Femur (tissue), 1 donor: ENCODE results near the gene PPP2R2C.

Source experiments
- DNase-seq: peaks from one replicate; pipeline ENCODE4 v3.0.0-alpha.2; 2017

PPP2R2C gene

DNA sequence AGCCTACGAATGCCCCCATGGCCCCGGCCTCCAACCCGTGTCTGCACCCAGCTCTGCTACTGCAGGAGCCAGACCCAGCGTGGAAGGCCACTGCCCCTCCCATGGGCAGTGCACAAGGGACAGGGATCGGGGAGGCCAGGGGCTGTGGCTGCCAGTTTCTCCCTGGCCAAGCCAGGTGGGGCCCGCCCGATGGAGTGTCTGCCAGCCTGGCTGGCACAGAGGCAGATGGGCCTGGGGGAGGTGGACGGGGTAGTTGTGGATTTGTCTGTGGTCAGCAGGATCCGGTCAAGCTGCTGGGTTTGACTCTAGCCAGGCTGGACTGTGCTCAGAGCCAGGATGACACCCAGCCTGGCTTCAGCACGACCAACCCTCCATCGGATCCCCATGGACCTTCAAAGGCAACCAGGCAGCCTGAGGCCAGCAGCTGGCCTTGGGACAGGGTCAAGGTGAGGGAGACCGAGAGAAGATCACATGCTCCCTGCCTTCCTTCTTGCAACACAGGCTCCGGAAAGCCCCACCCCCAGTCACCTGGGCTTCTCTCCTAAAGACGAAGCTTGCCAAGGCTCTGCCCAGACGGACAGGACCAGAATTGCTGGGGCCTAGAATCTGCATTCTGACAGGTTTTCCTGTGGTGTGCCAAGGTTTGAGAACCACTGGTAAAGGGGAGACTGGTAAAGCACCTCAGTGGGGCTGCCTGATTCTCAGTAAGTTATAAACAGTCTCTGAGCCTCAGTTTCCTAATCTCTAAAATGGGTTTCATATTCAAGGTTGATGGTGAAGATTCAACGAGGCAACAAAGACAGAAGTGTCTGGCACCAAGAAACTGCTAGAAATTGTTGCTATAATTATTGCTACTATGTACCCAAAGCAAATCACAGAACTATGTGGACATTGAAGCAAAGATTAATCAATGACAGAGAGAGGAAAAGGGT lies 78.6 kb downstream of the PPP2R2C start:
- no peak for DNase-seq

DNA sequence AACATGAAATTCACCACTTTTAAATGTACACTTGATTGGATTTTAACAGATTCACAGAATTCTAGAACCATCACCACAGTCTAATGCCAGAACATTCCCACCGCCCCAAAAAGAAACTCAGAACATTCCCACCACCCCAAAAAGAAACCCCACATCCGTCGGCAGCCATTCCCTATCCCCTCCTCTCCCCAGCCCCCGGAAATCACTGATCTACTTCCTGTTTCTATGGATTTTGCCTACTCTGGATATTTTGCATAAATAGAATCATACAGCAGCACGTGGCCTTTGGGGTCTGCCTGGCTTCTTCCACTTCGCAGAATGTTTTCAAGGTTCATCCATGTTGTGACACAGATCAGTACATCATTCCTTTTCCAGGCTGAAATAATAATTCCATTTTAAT lies 79.3 kb downstream of the PPP2R2C start:
- DNase-seq = no peak

DNA sequence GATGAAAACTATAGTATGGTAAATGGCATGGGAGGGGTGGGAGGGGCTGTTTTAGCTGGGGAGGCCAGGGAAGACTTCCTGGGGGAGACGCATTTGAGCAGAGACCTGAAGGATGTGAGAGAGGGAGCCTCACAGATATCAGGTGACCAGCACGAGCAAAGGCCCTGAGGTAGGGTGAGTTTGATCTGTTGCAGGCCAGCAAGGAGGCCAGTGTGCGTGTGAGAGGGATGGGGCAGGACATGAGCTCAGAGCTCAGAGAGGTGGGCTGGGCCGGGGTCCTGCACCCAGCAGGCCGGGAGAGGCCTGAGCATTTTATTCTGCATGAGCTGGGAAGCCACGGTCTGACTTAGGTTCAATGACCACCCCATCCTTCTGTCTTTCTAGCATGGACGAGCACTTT lies 80.0 kb downstream of the PPP2R2C start:
- DNase-seq = no peak

DNA sequence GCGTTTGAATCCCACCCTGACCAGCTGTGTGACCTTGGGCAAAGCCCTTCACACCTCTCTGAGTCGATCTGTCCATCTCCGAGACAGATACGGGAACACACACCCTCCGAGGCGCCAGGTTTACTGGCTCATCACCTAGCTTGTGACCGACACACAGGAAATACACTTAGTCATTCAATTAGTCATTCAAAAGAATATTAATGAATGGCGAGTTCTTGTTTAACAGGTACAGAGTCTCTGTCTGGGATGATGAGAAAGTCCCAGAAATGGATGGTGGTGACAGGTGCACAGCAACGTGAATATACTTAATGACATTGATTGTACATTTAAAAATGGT lies 80.6 kb downstream of the PPP2R2C start:
- no peak for DNase-seq

DNA sequence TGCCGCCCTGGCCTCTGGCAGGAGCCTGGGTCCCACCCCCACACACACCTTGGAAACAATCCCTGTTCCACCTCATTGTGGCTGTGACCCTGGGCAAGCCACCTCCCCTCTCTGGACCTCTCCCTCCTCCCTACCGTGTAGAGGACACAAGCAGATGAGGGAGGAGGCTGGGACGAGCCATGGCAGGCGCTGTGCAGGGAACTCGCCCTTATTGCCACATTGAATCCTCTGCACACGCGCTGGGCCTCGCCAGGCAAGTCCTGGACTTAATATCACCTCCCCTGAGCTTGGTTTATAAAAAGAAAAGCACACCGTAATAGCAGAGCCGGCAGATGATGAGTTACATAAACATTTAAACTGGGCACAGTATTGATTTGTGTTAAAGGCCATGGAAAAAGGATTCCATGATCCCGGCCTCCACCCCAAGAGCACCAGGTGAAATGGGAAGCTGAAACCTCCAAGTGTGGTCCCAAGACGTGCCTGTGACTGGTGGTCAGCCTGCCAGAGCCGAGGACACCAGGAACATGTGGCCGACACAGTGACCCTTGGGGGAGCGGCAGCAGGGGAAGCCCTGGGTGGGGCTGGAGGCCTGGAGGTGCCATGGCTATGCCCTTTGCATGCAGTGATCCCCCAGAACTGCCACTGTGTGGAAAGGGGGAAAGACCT lies 81.1 kb downstream of the PPP2R2C start:
- DNase-seq = no peak

DNA sequence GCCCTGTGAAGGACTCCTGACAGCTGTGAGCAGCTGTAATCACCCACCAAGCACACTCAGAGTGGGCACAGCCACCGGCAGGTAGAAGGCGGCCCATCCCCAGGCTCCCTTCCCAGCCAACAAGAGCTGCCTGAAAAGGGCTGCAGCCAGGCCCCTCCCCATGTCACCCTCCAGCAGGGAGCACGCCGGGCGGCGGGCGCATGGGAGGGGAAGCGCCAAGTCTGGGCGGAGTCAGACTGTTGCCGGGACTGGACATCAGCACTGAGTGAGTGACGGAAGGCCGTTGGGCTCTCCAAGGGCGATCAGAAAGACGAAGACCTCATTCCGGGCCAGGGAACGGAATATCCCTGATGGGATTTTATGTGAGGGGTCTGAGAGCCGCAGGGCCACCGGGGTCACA lies 82.1 kb downstream of the PPP2R2C start:
- DNase-seq = no peak

DNA sequence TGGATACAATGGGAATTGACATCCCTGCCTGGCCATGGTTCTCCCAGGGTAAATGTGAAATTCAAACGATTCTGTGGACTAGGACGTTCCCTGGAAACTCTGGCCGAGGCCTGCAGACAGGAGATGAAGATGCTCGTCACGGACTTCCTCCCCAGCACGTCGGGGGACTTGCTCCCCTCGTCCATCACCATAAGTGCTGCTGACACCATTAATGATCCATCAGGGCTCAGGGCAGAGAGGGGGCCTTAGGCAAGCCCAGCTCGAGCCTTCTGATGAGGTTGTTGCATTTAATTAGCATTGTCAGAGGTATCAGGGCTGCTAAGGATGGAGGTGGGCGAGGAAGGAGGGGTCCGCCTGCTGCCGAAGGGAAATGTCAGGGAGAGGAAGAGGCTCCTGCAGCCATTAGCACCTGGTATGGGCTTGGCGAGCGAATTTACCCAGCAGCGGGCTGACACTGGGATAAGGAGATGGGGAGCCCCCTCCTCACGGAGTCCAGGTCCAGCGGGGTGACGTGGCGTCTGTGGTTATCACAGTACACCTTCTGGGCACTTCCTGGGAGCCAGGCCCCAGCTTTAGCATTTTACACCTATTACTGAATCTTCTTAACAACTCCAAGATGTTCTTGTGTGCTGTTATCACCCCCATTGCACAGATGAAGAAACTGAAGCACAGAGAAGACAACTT lies 83.1 kb downstream of the PPP2R2C start:
- DNase-seq = no peak

DNA sequence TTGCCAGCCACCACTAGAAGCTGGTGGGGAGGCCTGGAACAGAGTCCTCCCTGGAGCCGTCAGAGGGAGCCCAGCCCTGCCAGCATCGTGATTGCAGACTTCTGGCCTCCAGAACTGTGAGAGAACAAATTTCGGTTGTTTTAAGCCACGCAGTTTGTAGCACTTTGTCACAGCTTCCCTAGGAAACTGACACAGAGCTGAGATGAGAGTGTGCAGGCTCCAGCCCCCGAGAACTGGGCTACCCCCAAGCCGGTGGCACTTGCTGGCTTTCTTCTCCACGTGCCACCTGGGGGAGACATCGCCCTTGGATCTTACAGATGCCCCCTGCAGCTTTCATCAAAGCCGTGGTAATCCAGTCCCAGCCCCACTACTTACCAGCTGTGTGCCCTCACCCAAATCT lies 83.7 kb downstream of the PPP2R2C start:
- no peak for DNase-seq

DNA sequence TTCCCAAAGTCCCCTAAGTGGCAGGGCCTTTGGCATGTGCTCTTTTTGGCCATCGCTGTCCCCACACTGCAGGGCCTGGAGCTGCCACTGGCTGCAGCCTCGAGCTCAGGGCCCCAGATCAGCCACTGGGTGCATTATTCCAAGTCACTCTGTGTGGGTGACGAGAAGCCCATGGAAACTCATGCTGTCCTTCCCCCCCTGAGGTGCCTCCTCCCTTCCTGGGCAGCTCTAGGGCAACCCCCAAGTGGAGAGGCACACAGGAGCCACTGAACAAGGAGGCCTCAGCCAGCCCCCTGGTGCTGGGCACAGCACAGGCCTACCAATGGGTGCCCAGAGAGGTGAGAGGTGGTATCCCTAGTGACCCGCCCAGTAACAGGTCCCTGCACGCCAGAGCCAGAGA lies 84.5 kb downstream of the PPP2R2C start:
- no peak for DNase-seq

DNA sequence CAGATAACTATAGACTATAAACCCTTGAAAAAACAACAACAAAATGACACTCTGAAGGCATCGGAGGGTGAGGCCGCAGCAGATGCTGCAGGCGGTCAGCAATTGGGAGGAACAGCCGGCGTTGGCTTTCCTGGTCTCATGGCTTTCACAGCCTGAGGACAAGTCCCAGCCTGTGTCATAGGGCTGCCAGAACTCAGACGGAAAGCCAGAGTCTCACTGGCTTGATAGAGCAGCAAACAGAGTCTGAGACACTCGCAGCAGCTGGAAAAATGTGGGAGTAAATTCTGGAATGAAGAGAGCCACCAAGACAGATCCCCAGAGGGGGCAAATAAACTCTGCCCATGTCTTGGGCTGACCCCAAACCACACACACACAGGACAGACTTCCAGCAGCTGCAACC lies 86.3 kb downstream of the PPP2R2C start:
- DNase-seq = no peak

DNA sequence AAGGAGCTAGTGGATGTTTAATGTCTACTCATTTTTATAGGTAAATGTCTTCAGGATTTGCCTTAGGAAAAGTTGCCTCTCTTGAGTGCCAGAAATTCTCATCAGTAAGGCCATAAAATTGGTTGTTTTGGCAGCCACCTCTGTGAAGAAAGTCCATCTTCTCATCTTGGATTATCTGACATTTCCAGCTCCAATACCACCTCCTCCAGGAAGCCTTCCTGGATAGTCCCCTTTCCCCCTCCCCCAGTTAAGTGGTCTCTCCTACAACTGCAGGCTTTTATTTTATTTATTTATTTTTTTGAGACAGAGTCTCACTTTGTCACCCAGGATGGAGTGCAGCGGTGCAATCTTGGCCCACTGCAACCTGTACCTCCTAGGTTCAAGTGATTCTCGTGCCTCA lies 87.1 kb downstream of the PPP2R2C start:
- DNase-seq = no peak

DNA sequence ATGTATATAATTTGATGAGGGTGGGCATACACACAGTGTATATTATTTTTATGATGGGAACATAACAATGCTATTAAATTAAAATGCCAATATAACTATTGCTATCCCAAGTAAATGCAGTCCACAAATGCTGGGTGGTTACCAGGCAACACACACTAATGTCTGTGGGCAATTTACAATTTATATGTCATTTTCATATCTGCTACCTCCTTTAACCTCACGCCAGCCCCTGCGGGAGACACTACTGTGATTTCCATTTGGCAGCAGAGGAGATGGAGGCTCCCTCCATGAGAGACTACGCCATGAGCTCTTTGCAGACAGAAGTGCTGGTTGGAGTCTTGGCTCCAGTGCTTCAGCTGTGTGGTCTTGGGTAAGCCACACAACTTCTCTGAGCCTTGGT lies 87.9 kb downstream of the PPP2R2C start:
- no peak for DNase-seq

DNA sequence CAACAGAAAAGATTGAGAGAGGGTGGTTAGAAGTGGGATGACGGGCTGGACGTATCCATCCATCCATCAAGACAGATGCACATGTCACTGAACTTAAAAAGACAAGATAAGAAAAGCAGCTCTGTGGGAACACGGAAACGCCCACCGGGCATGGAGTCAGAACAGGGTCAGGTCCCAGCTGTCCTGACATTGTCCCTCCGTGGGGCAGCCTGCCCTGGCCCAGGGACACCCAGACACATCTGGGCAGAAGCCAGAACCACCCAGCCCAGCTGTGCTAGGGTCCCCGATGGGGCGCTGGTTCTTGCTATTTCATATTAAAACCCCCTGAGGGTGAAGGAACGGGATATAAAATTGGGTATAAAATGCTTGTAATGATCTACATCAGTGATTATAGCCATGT lies 88.5 kb downstream of the PPP2R2C start:
- DNase-seq = no peak

DNA sequence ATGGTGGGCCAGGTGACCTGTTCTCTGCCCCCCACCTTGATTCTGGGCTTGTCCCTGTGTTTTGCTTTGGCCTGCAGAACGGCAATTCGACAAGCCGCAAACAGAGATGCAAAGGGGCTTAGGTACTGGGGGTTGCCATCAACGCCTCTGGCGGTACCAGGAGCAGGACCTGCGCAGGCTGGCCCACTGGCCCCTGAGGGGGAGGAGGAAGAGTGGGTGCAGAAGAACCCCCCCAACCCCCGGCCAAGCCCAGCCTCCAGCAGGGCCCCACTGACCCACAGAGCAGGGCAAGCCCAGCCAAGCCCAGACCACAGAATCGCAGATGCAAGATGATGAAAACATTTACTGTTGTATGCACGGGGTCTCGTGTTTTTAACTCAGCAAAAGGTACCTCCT lies 89.4 kb downstream of the PPP2R2C start:
- no peak for DNase-seq

DNA sequence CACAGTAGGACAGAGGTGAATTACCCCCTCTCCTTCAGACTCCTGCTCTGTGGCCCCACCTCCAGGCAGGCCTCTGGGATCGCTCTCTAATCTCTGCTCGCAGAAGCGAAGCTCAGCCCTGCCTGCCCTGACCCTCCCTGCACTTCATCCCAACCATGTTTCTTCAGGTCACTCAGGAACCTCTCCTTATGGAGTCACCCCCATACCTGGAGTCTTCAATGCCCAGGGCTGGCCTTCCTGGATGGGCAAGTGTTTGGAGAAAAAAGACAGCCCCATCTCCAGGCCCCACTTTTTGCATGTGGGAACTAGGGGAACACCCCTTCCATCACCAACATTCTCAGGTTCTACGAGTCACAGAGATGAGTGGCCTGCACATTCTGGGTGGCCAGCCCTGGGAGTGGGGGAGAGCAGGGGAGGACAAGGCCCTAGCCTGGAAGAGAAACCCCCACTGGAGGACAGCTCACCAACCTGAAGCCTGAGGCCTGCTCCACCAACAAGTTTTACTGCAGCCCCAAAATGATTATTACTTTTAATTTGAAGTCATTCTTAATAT lies 90.8 kb downstream of the PPP2R2C start:
- DNase-seq = no peak

DNA sequence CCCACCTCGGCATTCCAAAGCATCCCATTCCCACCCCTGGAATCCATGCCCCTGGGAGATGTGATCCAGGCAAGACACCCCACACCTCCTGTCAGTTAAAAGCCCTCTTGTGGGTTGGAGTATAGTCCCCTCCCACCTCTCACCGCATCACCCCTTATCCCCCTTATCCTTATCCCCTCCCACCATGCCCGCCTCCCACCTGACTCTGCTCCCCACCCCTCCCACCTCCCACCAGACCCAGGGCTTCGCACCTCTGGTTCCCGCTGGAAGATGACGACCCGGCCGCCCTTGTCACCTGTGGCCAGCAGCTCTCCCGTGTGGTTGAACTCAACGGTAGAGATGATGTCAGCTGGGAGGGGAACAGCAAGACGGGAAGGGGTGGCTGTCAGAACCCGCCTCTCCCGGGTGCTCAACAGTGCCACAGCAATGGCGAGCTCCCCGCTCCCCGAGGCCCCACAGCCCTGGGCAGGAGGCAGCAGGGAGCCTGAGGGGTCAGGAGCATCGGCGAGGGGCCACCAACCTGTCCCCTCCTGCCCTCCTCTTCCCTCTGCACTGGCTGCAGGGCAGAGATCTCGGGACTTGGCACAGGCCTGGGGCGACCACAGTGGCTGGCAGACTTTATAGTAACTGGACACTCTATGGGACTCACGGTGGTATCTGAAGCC lies 91.5 kb downstream of the PPP2R2C start:
- no peak for DNase-seq

DNA sequence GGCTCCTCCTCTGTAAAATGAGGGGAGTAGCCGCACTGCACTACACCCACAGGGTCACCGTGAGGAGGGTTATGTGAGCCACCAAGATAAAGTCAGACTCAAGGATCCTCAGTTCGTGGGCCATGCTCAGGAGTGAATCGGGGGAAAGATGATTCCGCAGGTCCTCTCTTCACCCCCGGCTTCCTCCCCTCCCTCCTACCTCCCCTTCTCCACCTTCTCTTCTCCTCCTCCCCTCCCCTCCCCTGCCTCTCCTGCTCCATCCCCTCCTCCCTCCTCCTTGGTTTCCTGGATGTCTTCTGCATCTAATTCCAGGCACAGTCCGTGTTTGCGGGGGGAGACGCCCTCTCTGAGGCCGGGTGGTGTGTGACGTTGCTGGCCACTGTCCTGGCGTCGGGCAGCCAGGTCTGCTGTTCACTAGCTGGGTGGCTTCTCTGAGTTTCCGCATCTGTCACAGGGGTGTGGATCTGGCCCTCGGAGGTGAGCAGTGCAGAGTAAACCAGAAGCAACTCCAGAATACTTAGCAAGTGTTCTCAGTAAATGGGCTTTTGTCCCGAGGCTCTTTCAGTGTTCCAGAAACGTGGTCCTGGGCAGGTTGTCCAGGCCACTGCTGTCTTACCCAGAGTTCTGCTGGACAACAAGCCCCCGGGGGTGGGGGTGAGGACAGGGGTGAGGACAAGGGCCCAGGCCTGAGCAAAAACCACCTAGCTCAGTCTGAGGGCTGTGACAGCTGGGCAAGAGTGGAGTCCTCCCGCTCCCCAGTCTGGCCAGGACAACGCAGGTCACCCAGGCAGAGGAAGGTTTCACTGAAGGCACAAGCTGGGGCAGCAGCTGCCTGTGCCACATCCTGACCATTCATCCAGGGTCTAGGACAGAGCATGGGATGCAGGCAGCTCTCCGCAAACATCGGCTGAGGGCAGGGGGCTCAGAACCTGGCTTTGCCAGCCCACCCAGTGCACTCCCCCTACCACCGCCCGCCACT lies 92.4 kb downstream of the PPP2R2C start:
- no peak for DNase-seq

DNA sequence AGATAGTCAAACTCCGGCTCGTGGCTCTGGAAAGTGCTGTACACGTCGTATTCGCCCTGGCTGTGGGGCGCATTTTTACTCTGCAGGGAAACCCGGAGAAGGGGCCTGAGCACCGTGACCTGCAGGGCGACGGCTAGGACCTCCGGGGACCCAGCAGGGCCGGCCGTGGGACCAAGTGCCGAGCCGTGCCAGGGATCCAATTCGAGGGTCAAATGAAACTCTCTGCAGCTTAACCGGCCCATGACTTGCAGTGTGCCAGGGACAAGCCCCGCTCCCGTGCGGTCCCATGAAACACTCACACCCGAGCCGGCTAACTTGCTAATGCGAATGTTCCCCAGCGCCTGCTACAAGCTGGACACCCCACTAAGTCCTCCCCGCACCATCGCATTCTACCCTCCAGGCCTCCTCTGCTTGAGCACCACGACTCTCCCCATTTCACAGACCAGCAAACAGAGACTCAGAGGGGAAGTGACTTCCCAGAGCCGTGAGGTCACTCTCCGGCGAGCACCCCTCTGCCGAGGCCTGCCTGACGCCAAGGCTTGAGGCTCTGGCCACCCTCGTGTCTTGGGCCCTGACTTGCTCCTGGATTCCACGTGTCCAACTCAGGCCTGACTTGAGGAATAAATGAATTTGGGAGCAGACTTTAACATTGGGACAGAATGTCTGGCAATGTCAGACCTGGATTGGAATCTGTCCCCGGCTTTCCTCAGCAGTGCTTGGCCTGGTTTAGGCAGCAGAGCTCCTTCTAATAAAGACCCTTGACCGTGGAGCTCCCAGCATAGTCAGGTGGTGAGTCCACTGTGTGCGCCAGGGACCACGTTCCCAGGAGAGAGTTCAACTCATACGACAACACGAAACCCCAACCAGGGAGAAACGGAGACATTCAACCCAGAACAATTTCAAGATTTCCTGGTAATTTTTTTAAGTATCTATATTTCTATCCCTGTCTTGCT lies 93.6 kb downstream of the PPP2R2C start:
- DNase-seq = no peak

DNA sequence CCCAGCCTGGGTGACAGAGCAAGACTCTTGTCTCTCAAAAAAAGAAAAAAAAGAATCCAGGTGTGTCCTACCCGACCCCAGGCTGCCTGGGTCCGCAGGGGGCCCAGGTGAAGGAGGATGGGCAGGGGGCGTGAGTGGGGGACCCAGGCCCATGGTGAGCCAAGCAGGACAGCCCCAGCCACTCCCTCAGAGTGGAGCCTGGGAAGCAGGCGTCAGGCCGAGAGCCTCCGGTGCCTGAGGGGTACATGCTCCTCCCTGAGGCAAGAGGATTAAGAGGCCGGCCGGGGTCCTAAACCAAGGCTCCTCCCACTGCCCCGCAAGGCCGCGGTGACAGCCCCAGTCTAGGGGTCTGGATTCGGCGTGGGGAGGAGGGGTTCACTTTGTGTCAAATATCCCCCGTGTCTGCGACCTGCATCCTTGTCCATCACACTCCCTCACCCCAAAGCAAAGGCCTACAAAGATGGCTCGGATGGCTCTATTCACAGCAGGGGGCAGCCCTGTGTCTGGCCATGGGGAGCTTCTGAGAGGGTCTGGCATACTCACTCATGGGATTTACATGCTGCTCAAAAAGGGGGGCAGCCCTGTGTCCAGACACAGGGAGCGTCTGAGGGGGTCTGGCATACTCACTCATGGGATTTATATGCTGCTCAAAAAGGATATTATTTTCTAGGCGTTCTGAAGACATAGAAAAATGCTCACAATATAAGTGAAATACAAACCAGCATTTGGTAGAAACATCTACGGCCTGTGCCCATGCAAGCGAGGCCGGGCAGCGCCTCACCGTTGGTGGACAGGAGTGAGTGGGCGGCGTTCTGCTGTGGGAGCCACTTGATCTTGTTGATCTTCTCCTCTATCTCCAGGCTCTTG lies 94.6 kb downstream of the PPP2R2C start:
- DNase-seq = no peak
